ENCODE data around the gene UGT3A1. TPM values are rescaled to one million over a fixed set of nuclear protein-coding genes. Genes with fewer than 3 reads are reported as not detected.

UGT3A1 gene
- total and polyA plus RNA-seq, 2 donors, result 0.03 to 0.16 TPM

DNA sequence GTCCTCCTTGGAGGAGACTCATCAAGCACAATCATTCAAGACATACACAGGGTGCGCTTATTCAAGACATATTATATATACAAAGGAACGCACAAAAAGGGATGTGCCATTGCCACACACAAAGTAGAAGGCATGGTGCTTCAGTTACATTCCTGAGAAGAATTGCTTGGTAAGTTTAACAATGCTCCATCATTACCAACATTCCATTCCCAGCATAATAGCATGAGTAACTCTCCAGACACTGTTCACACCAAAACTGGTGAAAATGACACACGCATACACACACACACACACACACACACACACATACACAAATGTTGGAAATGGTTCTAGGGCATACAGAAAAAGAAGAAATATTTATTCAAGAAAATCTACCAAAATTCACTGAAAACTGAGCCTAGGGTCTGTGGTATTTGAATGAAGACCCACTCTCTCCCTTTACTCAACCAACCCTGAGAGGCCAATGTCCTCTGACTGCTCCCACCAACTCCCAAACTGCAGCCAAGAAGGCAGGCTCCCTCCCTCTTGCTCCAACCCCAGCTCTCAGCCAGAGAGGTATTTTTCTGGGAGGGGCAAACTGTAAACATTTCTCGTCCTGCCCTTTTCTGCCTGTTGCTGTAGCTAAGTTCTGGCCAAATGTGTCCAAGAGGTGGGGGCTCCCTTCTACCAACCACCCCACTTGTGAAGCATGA, 19.9 kb downstream of the UGT3A1 start:
- 70% methylated on average over 4 of the region's 4 CpGs for WGBS
- H3K27ac ChIP-seq (ENCODE audit: low read depth), result no peak overlapping the region
- H3K4me1 ChIP-seq (ENCODE audit: insufficient read depth), result no peaks in the 10 kb centered on the region
- no peak overlapping the region for H3K4me3 ChIP-seq (ENCODE audit: low read depth, low read length)
- no peaks in the 10 kb centered on the region for H3K36me3 ChIP-seq (ENCODE audit: insufficient read depth)
- DNase-seq (ENCODE audit: extremely low spot score), result no peak

DNA sequence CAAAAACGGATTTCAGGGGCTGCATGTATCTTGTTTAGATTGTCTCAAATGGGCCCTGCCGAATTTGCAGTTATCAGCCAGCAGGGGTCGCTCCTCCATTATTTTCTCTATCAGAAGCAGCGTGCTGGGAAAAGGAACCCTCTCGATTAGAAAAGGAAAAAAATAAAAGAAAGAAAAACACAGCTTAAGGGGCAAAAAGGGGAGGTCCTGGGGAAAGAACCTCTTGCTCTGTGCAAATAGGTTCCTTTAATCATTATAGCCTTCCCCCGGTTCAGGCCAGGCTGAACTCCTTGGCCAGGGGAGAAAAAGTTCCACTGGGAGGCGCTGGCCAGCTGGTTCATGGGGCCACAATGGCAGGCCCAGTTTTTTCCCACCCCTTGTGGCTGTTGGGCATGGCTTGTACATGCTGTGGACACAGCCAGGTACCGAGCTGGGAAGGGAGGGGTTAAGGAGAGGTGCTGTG, 27.8 kb downstream of the UGT3A1 start:
- 49% methylated on average over 8 of the region's 8 CpGs for whole genome bisulfite sequencing
- H3K4me1 ChIP-seq (ENCODE audit: insufficient read depth), result no peaks in the 10 kb centered on the region
- H3K36me3 ChIP-seq (ENCODE audit: insufficient read depth), result no peaks in the 10 kb centered on the region
- no peak overlapping the region for H3K4me3 ChIP-seq (ENCODE audit: low read depth, low read length)
- no peak overlapping the region for H3K27ac ChIP-seq (ENCODE audit: low read depth)
- no peak for DNase-seq (ENCODE audit: extremely low spot score)

DNA sequence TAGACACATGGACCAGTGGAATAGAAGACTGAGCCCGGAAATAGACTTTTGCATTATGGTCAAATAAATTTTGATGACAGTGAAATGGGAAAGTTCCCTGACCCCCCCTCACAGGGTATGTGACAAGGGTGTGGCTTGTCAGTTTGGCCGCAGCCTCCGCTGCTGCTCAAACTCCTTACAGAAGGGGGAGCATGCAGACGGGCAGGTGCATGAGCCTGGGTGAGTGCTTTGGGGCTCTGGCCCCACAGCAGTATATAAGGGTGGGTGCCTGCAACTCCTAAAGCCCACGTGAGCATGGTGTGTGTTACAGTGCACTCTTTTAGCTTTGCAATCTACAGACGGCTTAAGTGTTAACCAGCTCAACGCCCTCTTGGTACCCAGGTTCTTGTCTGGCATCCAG, 30.9 kb downstream of the UGT3A1 start:
- Histone ChIP-seq H3K4me1 (ENCODE audit: insufficient read depth) (no peaks in the 10 kb centered on the region), H3K36me3 (ENCODE audit: insufficient read depth) (no peaks in the 10 kb centered on the region), H3K4me3 (ENCODE audit: low read depth, low read length) (no peak overlapping the region), H3K27ac (ENCODE audit: low read depth) (no peak overlapping the region)
- WGBS, result 70% methylated on average over 7 of the region's 7 CpGs
- DNase-seq (ENCODE audit: extremely low spot score), result no peak

DNA sequence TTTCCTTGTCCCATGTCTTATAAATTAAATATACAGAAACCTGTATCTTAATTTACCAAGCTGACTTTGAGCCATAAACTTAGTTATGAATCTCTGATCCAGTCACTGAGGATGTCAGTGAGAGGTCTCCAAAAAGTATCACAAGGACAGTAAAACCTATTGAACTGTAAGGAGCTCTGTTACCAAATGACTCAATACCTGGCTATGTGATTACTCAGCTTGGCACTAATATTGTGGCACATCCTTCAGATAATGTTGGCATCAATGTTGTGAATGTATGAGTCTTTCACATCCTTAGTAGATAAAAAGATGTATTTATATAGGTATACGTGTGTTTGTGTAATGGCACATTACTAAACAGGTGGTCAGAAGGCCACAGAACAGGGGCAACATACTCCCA, 34.8 kb downstream of the UGT3A1 start:
- H3K4me3 ChIP-seq (ENCODE audit: low read depth, low read length), result no peak overlapping the region
- no peak overlapping the region for H3K27ac ChIP-seq (ENCODE audit: low read depth)
- no peak for DNase-seq (ENCODE audit: extremely low spot score)
- no peaks in the 10 kb centered on the region for H3K36me3 ChIP-seq (ENCODE audit: insufficient read depth)
- 83% methylated on average over 1 of the region's 1 CpG for WGBS
- no peaks in the 10 kb centered on the region for H3K4me1 ChIP-seq (ENCODE audit: insufficient read depth)

DNA sequence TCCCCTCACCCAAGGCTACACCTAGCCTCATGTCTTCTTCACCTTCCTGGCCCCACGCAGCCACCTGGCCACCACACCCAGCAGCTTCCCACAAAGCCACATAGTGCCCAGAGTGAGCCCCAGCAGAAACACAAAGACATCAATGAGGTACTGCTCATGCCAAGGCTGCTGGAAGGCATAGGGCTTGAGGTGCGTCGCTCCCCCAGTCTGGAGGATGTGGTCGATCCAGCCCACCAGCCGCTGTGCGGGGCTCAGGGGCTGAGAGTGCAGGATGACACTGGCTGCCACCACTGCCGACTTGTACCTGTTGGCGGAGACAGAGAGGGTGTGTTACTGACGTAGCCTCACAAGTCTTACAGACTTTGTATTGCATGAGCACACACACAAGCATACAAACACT, 37.0 kb downstream of the UGT3A1 start:
- H3K4me1 ChIP-seq (ENCODE audit: insufficient read depth), result no peaks in the 10 kb centered on the region
- WGBS, result 77% methylated on average over 9 of the region's 9 CpGs
- no peak overlapping the region for H3K27ac ChIP-seq (ENCODE audit: low read depth)
- no peaks in the 10 kb centered on the region for H3K36me3 ChIP-seq (ENCODE audit: insufficient read depth)
- DNase-seq (ENCODE audit: extremely low spot score), result no peak
- H3K4me3 ChIP-seq (ENCODE audit: low read depth, low read length), result no peak overlapping the region

DNA sequence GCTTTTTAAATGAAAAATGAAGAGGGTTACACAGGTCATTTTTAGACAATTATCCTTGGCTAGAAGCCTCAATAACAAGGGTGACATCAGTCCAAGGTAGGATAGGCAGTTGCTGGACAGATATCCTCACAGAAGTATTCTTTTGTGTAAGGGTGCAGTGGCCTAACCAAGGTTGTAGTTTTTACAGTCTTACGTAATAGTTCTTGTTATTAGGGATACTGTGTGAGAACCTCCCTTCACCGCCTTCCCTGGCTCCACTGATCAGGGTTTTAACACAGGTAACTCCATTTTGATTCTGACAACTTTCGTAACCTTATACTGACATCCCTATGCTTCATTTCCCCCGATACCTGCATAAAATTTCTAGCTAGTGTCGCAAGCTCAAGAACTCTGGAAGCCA, 44.1 kb downstream of the UGT3A1 start:
- H3K4me1 ChIP-seq (ENCODE audit: insufficient read depth), result no peaks in the 10 kb centered on the region
- no peaks in the 10 kb centered on the region for H3K36me3 ChIP-seq (ENCODE audit: insufficient read depth)
- no peak overlapping the region for H3K27ac ChIP-seq (ENCODE audit: low read depth)
- DNase-seq (ENCODE audit: extremely low spot score), result no peak
- WGBS, result 75% methylated on average over 5 of the region's 5 CpGs
- H3K4me3 ChIP-seq (ENCODE audit: low read depth, low read length), result no peak overlapping the region

DNA sequence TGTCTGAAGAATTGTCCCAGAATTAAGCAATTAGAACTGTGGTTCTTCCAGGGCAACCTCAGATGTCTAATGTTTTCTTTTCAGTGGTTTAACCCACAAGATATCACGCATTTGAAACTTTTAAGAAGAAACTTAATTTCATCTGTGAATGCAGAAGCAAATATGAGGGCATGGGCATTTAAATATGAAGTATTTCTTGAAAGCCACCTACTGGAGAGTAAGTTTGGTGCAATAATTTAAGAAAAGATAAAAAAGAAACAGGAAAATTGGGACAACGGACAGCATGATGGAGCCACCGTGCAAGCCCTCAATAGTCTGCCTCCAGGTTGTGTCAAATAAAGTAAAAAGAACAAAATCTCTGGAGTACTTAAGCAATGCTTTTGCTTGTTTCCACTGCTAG, 51.6 kb downstream of the UGT3A1 start:
- H3K4me1 ChIP-seq (ENCODE audit: insufficient read depth), result no peaks in the 10 kb centered on the region
- H3K4me3 ChIP-seq (ENCODE audit: low read depth, low read length), result no peak overlapping the region
- no peaks in the 10 kb centered on the region for H3K36me3 ChIP-seq (ENCODE audit: insufficient read depth)
- DNase-seq (ENCODE audit: extremely low spot score), result no peak
- no peak overlapping the region for H3K27ac ChIP-seq (ENCODE audit: low read depth)
- 75% methylated on average over 3 of the region's 3 CpGs for WGBS

DNA sequence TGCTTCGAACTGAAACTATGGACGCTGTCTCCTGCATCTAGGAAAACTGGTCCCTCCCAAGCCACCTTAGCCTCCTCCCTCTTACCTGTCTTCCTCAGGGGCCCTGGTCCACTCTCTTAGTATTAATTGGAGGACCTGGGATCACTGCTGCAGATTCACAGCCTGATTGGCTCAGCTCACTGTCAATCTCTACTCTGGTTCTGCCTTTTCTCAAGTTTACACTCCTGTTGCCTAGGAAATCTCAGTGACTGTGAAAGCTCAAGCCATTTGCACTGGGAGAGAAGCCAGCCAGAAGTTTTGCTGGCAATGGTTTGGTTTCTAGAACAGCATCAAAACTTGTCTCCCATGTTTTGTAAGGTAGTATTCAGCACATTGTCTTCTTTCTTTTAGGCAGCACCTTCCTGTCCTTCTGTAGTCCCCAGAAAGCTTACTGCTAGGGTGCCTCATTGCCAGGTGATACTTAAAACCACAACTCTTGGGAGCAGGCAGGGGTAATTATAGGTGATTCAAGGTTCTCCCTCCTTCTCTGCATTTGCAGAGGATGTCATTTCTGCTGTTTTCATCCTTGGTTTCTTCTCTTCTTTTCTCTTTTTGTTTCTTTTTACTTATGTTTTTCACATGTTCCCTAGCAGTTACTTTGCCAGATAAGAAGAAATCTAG, 52.5 kb downstream of the UGT3A1 start, which contains the start of gene CAPSL:
TSS of gene CAPSL (minus strand) at position 55 of the 660 bp plus-strand sequence. CDS start 17,502 bp downstream, outside the sequence.
- Histone ChIP-seq H3K27ac (ENCODE audit: low read depth) (no peak within 1 kb of the TSS), H3K4me3 (ENCODE audit: low read depth, low read length) (no peak within 1 kb of the TSS), H3K4me1 (ENCODE audit: insufficient read depth) (no peaks in the 10 kb centered on the region), H3K36me3 (ENCODE audit: insufficient read depth) (no peaks in the 10 kb centered on the region)
- 59% methylated on average over 2 of the region's 2 CpGs for WGBS
- peak; percentile 69 for DNase-seq (ENCODE audit: extremely low spot score)

DNA sequence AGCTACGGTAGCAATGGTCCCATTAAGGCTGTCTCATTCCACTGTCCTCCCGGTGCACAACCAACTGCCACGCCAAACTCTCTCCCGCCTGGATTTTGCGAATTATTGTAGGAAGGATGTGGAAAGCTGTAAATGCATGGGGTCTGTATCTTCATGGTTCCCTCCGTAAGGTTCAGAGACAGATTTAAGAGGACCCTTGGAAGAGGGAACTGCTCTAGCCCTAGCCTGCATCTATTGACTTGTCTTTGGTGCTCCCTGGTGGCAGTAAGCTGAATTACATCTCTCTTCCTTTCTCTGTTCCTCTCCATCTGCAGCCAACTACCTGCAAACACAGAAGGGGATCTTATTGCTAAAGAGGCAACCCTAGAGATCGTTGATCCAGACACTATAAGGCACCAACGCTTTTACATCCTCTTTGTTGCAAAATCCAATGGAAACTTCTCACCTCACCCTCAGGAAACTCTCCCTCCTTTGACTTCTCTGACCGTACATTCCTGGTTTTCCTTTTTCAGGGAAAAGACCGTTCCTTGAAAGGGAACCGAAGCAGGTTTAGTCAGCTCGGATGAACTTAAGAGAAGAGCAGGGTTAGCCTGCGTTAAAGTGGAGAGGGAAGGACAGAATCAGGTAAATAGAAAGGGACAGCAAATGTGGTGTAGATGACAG, 64.7 kb downstream of the UGT3A1 start:
- H3K4me3 ChIP-seq (ENCODE audit: low read depth, low read length), result no peak overlapping the region
- H3K36me3 ChIP-seq (ENCODE audit: insufficient read depth), result no peaks in the 10 kb centered on the region
- WGBS, result 38% methylated on average over 13 of the region's 13 CpGs
- H3K4me1 ChIP-seq (ENCODE audit: insufficient read depth), result no peaks in the 10 kb centered on the region
- H3K27ac ChIP-seq (ENCODE audit: low read depth), result no peak overlapping the region
- no peak for DNase-seq (ENCODE audit: extremely low spot score)

DNA sequence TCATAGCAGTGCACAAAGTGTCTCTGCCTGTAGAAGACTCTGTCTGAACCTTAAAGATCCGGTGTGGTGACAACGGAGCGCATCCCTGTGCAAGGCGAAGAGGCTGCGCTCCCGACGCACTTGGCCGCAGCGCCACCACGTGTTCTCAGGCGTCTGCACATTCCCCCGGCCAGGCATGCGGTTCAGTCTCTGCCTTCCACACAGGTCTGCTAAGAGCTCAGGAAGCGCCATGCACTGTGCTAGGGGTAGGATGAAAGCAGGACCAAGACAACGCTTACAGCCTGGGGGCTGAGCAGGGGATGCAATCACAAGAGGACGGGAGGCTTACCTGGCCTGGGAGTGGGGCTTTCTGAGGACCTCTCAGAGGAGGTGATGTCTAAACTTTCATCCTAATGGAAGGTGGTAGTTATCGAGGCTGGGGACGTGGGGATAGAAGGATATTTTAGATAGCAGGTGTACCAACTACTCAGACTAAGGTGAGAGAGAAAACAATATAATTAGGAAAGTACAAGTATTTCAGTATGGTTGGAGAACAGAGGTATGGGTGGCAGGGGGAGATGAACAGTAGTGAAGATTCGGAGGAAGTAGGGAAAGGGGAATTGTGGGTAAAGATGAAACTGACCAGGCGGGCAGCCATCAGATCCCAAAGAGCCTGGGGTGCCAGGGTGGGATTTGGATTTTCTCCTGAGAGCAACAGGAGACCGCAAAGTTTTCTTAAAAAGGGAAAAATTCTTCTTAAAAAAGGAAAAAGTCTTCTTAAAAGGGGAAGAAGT, 66.1 kb downstream of the UGT3A1 start:
- Histone ChIP-seq H3K27ac (ENCODE audit: low read depth) (no peak overlapping the region), H3K4me3 (ENCODE audit: low read depth, low read length) (no peak overlapping the region), H3K4me1 (ENCODE audit: insufficient read depth) (no peaks in the 10 kb centered on the region), H3K36me3 (ENCODE audit: insufficient read depth) (no peaks in the 10 kb centered on the region)
- WGBS, result 14% methylated on average over 21 of the region's 21 CpGs
- no peak for DNase-seq (ENCODE audit: extremely low spot score)

DNA sequence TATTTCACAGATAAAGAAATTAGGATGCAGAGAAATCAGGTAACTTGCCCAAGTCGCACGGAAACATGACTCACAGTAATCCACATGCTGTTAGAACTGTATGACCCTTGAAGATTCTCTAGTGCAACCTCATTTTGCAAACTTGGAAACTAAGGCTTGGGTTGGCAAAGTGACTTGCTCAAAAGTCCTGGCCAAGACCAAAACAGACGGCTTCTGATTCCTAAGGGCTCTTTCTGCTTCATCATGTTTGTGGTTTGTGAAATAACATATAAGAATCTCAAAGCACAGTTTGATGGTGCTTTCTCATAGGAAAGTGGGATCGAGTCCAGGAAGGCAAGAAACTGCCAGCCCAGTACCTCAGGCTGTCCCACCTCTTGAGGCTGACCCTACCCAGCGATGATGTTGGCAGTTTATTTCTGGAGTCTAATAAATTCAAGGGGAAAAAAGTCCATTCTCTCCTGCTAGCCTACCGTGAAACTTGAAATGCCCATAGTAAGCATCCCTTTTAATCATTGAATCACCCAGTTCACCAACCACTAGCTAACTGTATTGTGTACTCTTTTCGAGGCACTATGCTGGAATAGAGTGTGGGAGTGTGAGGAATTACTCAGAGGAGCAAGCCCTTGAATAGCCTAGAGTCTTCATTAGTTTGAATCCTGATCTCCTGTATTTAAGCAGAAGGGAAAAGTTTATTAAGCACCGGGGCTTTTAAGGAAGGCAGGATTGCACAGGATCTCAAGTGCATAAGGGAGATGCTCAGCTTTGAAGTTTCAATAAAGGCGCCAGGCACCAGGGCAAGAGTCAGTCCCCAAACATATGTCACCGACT, 66.9 kb downstream of the UGT3A1 start:
- Histone ChIP-seq H3K4me3 (ENCODE audit: low read depth, low read length) (no peak overlapping the region), H3K4me1 (ENCODE audit: insufficient read depth) (no peaks in the 10 kb centered on the region), H3K27ac (ENCODE audit: low read depth) (no peak overlapping the region), H3K36me3 (ENCODE audit: insufficient read depth) (no peaks in the 10 kb centered on the region)
- DNase-seq (ENCODE audit: extremely low spot score), result no peak
- 50% methylated on average over 10 of the region's 10 CpGs for WGBS

DNA sequence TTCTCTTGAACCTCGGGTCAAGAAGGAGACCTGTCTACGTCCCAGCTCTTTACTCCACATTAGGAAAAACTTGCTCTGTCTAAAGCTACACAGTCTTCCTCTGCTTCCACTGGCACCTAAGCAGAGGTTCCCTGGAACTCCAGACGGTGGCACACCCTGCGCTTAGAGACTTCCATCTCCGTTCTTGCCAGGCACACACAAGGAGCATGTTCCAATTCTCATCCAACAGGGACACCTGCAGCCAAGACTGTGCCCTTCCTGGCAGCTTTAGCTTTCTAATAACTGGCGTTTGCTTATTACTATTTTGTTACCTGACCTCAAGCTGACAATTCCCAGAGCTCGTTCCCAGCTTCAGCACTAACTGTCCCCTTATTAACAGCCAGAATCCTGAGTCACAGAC, 68.7 kb downstream of the UGT3A1 start:
- H3K4me1 ChIP-seq (ENCODE audit: insufficient read depth), result no peaks in the 10 kb centered on the region
- no peak for DNase-seq (ENCODE audit: extremely low spot score)
- whole genome bisulfite sequencing, result 74% methylated on average over 7 of the region's 7 CpGs
- H3K36me3 ChIP-seq (ENCODE audit: insufficient read depth), result no peaks in the 10 kb centered on the region
- no peak overlapping the region for H3K27ac ChIP-seq (ENCODE audit: low read depth)
- no peak overlapping the region for H3K4me3 ChIP-seq (ENCODE audit: low read depth, low read length)

DNA sequence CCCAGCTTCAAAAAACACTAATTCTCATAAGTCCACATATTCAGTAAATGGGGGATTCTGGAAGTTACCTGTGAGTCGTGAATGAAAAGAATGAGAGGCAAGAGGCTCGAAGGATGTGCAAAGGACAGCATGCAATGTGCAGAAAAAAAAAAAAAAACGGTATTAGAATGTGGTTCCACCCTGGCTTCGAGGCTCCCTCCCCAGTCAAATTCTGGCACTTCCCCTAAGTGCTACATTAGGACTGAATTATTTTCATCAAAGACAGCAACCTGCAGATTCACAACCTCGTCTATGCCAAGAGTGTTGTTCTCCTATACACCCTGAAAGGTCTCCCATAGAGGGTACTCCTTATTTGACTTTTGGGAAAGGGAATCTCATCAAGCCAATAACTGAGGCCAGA, 69.3 kb downstream of the UGT3A1 start:
- no peaks in the 10 kb centered on the region for H3K36me3 ChIP-seq (ENCODE audit: insufficient read depth)
- H3K4me3 ChIP-seq (ENCODE audit: low read depth, low read length), result no peak overlapping the region
- no peaks in the 10 kb centered on the region for H3K4me1 ChIP-seq (ENCODE audit: insufficient read depth)
- WGBS, result 78% methylated on average over 5 of the region's 5 CpGs
- DNase-seq (ENCODE audit: extremely low spot score), result no peak
- H3K27ac ChIP-seq (ENCODE audit: low read depth), result no peak overlapping the region
